Liver (tissue), 9 donors: Measurements from ENCODE around the gene PTPN2. TPM values are rescaled to one million over a fixed set of nuclear protein-coding genes. Genes with fewer than 3 reads are reported as not detected.

ENCODE experiments used
- DNase-seq: peaks from one replicate; pipeline ENCODE4 v3.0.0-alpha.2; 2017; ENCODE audit warnings: low spot score
- H3K27ac ChIP-seq, 2 donors: one replicate each; pipeline ENCODE4 v1.7.0; 2013; ENCODE audit warnings: inconsistent platforms in 2 of 2, low read length in 2 of 2, control low read depth in 1 of 2, low read depth in 1 of 2, mild to moderate bottlenecking in 1 of 2
- H3K27me3 ChIP-seq, 4 donors: one replicate each; pipeline versions ENCODE4 v1.6.1 to v1.7.0; 2013; ENCODE audit warnings: low read length in 3 of 4, inconsistent platforms in 1 of 4, mild to moderate bottlenecking in 1 of 4, moderate library complexity in 1 of 4; ENCODE audit not compliant: control insufficient read depth in 4 of 4, insufficient read depth in 4 of 4
- H3K36me3 ChIP-seq, 4 donors: one replicate each; pipeline versions ENCODE4 v1.6.1 to v1.7.0; 2013; ENCODE audit warnings: low read length in 3 of 4, mild to moderate bottlenecking in 3 of 4, low read depth in 1 of 4, moderate library complexity in 1 of 4; ENCODE audit not compliant: control insufficient read depth in 4 of 4, insufficient read depth in 3 of 4
- H3K4me1 ChIP-seq, 4 donors: one replicate each; pipeline versions ENCODE4 v1.6.1 to v1.7.0; 2013; ENCODE audit warnings: low read length in 3 of 4, mild to moderate bottlenecking in 3 of 4, moderate library complexity in 1 of 4; ENCODE audit not compliant: control insufficient read depth in 4 of 4, insufficient read depth in 4 of 4
- H3K4me3 ChIP-seq, 3 donors: one replicate each; pipeline versions ENCODE4 v1.6.1 to v1.7.0; 2013; ENCODE audit warnings: low read length in 3 of 3, control low read depth in 1 of 3, low read depth in 1 of 3, mild to moderate bottlenecking in 1 of 3
- H3K9ac ChIP-seq, 2 donors: one replicate each; pipeline ENCODE4 v1.7.0; 2013; ENCODE audit warnings: low read length in 2 of 2, mild to moderate bottlenecking in 2 of 2, moderate library complexity in 2 of 2, control low read depth in 1 of 2, low read depth in 1 of 2
- H3K9me3 ChIP-seq, 4 donors: one replicate each; pipeline versions ENCODE4 v1.6.1 to v1.7.0; 2013; ENCODE audit warnings: low read length in 3 of 4; ENCODE audit not compliant: control insufficient read depth in 4 of 4
- EGR1 ChIP-seq, 2 donors: IDR thresholded peaks; 2 replicates each; pipeline ENCODE4 v1.6.1; 2016 to 2018; ENCODE audit warnings: antibody characterized with exemption in 2 of 2, low read depth in 2 of 2
- FOXA2 ChIP-seq: IDR thresholded peaks from 2 replicates; pipeline ENCODE4 v1.6.1; 2016; ENCODE audit warnings: antibody characterized with exemption
- GABPA ChIP-seq, 2 donors: IDR thresholded peaks in 1 of 2; conservative IDR thresholded peaks in 1 of 2; 2 replicates each; pipeline ENCODE4 v1.6.1; 2016; ENCODE audit warnings: antibody characterized with exemption in 2 of 2, mild to moderate bottlenecking in 1 of 2, moderate library complexity in 1 of 2
- HNF4G ChIP-seq: IDR thresholded peaks from 2 replicates; pipeline ENCODE4 v1.6.1; 2016; ENCODE audit warnings: antibody characterized with exemption
- JUND ChIP-seq, 2 donors: IDR thresholded peaks; 2 replicates each; pipeline ENCODE4 v1.6.1; 2016; ENCODE audit warnings: antibody characterized with exemption in 2 of 2
- RAD21 ChIP-seq, 2 donors: IDR thresholded peaks; 2 replicates each; pipeline ENCODE4 v1.6.1; 2016; ENCODE audit warnings: antibody characterized with exemption in 2 of 2, mild to moderate bottlenecking in 2 of 2
- RXRA ChIP-seq, 2 donors: IDR thresholded peaks; 2 replicates each; pipeline ENCODE4 v1.6.1; 2017 to 2018; ENCODE audit warnings: antibody characterized with exemption in 2 of 2, mild to moderate bottlenecking in 1 of 2
- SP1 ChIP-seq: IDR thresholded peaks from 2 replicates; pipeline ENCODE4 v1.6.1; 2018; ENCODE audit warnings: antibody characterized with exemption, mild to moderate bottlenecking
- TAF1 ChIP-seq: conservative IDR thresholded peaks from 2 replicates; pipeline ENCODE4 v1.6.1; 2016; ENCODE audit warnings: antibody characterized with exemption, mild to moderate bottlenecking
- YY1 ChIP-seq: IDR thresholded peaks from 2 replicates; pipeline ENCODE4 v1.6.1; 2016; ENCODE audit warnings: antibody characterized with exemption, mild to moderate bottlenecking
- WGBS: extraction: QIAGEN DNeasy Blood & Tissue Kit; methylation state at CpG from one replicate; pipeline ENCODE4 v1.1.7; 2013; 5-methylcytosine and 5-hydroxymethylcytosine counted together
- polyA plus RNA-seq, 2 donors: library from polyadenylated mRNA; stranded (reverse) in 1 of 2; unstranded in 1 of 2; fragments of 200-250 nt in 1 of 2; fragments of >200 nt in 1 of 2; fragmentation: Nextera tagmentation in 1 of 2; extraction: Ambion mirVana in 1 of 2; gene quantifications; one replicate each; pipeline versions ENCODE4 v1.2.1 to v1.2.3, GENCODE V29; 2013 to 2015
- total RNA-seq, 2 donors: library from RNA; depleted of rRNA; stranded (reverse); fragments of >200 nt; gene quantifications; one replicate each; pipeline ENCODE4 v1.2.3, GENCODE V29; 2014
- TF ChIP-seq, protein P1 (sequence below): IDR thresholded peaks from 2 replicates; pipeline ENCODE4 v1.6.1; 2016; ENCODE audit warnings: antibody characterized with exemption
- TF ChIP-seq, protein P2 (sequence below): IDR thresholded peaks from 2 replicates; pipeline ENCODE4 v1.6.1; 2016; ENCODE audit warnings: antibody characterized with exemption, mild to moderate bottlenecking
- TF ChIP-seq, protein P3 (sequence below): IDR thresholded peaks from 2 replicates; pipeline ENCODE4 v1.6.1; 2016; ENCODE audit warnings: antibody characterized with exemption
- TF ChIP-seq, protein P4 (sequence below): fragments of 150-350 bp; IDR thresholded peaks from 2 replicates; pipeline ENCODE4 v1.5.1; 2017; ENCODE audit warnings: improper control_type of control experiment, low read depth, low read length; ENCODE audit not compliant: missing input control
- donor health status: healthy.
- donor health status: healthy.
- donor health status: healthy.
- donor health status: healthy.
- donor health status: healthy.

Gene PTPN2
- total and polyA plus RNA-seq, 4 donors = 9.2 to 21.2 (median 14.9) TPM

DNA sequence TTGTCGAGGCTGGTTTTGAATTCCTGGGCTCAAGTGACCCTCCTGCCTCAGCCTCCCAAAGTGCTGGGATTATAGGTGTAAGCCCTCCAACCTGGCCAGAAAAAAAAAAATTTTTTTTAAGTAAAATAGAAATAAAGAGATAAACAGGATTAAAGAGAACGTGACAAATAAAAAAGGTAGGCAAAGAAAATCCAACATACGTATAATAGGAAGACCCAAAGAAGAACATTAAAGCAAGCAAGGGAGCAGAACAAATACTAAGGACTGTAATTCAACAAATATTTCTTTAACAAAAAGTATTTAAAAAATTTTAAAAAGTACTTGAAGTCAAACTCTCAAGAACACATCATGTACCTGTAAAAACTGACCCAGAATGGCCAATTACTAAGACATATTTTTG, 56.4 kb downstream of the PTPN2 start:
- TF ChIP-seq TAF1 (no peak), EGR1 (IDR thresholded peaks at IDR 0.05; ENCODE audit: low read depth in 2 of 2) (no peak), JUND (IDR thresholded peaks at IDR 0.05) (no peak), HNF4G (no peak), YY1 (no peak)
- TF ChIP-seq, protein P1, sequence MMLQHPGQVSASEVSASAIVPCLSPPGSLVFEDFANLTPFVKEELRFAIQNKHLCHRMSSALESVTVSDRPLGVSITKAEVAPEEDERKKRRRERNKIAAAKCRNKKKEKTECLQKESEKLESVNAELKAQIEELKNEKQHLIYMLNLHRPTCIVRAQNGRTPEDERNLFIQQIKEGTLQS = no peak
- TF ChIP-seq, protein P2, sequence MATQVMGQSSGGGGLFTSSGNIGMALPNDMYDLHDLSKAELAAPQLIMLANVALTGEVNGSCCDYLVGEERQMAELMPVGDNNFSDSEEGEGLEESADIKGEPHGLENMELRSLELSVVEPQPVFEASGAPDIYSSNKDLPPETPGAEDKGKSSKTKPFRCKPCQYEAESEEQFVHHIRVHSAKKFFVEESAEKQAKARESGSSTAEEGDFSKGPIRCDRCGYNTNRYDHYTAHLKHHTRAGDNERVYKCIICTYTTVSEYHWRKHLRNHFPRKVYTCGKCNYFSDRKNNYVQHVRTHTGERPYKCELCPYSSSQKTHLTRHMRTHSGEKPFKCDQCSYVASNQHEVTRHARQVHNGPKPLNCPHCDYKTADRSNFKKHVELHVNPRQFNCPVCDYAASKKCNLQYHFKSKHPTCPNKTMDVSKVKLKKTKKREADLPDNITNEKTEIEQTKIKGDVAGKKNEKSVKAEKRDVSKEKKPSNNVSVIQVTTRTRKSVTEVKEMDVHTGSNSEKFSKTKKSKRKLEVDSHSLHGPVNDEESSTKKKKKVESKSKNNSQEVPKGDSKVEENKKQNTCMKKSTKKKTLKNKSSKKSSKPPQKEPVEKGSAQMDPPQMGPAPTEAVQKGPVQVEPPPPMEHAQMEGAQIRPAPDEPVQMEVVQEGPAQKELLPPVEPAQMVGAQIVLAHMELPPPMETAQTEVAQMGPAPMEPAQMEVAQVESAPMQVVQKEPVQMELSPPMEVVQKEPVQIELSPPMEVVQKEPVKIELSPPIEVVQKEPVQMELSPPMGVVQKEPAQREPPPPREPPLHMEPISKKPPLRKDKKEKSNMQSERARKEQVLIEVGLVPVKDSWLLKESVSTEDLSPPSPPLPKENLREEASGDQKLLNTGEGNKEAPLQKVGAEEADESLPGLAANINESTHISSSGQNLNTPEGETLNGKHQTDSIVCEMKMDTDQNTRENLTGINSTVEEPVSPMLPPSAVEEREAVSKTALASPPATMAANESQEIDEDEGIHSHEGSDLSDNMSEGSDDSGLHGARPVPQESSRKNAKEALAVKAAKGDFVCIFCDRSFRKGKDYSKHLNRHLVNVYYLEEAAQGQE = no peak
- H3K9ac ChIP-seq = no peak overlapping the region
- peaks cover 0 to 9% (median 0%) of the 10 kb centered on the region in 4 donors for H3K9me3 ChIP-seq
- peaks cover 0 to under 1% (median under 1%) of the 10 kb centered on the region in 4 donors for H3K4me1 ChIP-seq
- DNase-seq = no peak
- no peaks in the 10 kb centered on the region for H3K27me3 ChIP-seq
- H3K4me3 ChIP-seq = no peak overlapping the region
- WGBS = 98% methylated on average over 3 of the region's 3 CpGs
- no peak overlapping the region for H3K27ac ChIP-seq
- peaks cover 4 to 26% (median 16%) of the 10 kb centered on the region in 4 donors for H3K36me3 ChIP-seq

DNA sequence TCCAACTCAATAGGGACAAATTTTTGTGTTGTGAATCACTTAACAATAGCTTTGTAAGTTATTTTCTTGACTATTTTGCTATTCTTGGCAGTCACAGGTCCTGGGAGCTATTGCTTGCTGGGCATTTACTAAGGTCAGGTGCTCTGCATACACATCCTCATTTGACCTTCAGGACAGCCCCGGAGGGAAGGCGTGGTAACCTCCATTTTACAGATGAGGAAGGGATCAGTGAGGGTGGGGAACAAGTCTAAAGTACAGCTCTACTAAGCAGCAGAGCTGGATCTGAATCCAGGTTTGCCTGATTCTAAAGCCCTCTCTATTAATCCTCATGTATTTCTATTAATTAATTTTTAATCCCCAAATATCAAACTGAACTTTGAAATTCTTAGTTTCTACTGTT, 58.8 kb downstream of the PTPN2 start:
- no peak overlapping the region for H3K4me3 ChIP-seq
- H3K36me3 ChIP-seq = peaks cover 4 to 18% (median 10%) of the 10 kb centered on the region in 4 donors
- peaks cover 0 to 9% (median 0%) of the 10 kb centered on the region in 4 donors for H3K9me3 ChIP-seq
- H3K27ac ChIP-seq = no peak overlapping the region
- no peak overlapping the region for H3K9ac ChIP-seq
- no peak for DNase-seq
- peaks cover 0 to 18% (median 12%) of the 10 kb centered on the region in 4 donors for H3K4me1 ChIP-seq
- TF ChIP-seq JUND (IDR thresholded peaks at IDR 0.05) (no peak), GABPA (IDR thresholded peaks at IDR 0.05 in 1 of 2, conservative IDR thresholded peaks at IDR 0.05 in 1 of 2) (no peak), FOXA2 (no peak), RXRA (IDR thresholded peaks at IDR 0.05) (no peak), TAF1 (no peak), RAD21 (IDR thresholded peaks at IDR 0.05) (no peak), SP1 (no peak), EGR1 (IDR thresholded peaks at IDR 0.05; ENCODE audit: low read depth in 2 of 2) (no peak)
- TF ChIP-seq, protein P3, sequence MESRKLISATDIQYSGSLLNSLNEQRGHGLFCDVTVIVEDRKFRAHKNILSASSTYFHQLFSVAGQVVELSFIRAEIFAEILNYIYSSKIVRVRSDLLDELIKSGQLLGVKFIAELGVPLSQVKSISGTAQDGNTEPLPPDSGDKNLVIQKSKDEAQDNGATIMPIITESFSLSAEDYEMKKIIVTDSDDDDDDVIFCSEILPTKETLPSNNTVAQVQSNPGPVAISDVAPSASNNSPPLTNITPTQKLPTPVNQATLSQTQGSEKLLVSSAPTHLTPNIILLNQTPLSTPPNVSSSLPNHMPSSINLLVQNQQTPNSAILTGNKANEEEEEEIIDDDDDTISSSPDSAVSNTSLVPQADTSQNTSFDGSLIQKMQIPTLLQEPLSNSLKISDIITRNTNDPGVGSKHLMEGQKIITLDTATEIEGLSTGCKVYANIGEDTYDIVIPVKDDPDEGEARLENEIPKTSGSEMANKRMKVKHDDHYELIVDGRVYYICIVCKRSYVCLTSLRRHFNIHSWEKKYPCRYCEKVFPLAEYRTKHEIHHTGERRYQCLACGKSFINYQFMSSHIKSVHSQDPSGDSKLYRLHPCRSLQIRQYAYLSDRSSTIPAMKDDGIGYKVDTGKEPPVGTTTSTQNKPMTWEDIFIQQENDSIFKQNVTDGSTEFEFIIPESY = no peak
- TF ChIP-seq, protein P4, sequence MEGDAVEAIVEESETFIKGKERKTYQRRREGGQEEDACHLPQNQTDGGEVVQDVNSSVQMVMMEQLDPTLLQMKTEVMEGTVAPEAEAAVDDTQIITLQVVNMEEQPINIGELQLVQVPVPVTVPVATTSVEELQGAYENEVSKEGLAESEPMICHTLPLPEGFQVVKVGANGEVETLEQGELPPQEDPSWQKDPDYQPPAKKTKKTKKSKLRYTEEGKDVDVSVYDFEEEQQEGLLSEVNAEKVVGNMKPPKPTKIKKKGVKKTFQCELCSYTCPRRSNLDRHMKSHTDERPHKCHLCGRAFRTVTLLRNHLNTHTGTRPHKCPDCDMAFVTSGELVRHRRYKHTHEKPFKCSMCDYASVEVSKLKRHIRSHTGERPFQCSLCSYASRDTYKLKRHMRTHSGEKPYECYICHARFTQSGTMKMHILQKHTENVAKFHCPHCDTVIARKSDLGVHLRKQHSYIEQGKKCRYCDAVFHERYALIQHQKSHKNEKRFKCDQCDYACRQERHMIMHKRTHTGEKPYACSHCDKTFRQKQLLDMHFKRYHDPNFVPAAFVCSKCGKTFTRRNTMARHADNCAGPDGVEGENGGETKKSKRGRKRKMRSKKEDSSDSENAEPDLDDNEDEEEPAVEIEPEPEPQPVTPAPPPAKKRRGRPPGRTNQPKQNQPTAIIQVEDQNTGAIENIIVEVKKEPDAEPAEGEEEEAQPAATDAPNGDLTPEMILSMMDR = no peak
- WGBS = 86% methylated on average over 2 of the region's 2 CpGs
- no peaks in the 10 kb centered on the region for H3K27me3 ChIP-seq
